H9 (cell line): Measurements from ENCODE around the gene ITGA4. TPM values are rescaled to one million over a fixed set of nuclear protein-coding genes. Genes with fewer than 3 reads are reported as not detected.

Experiments
- DNase-seq: peaks from one replicate; pipeline ENCODE4 v3.0.0-alpha.2; 2017
- H2AFZ ChIP-seq: one replicate; pipeline ENCODE4 v1.6.1; 2013; ENCODE audit warnings: mild to moderate bottlenecking, low read length, control low read depth, moderate library complexity
- H2AK5ac ChIP-seq: 2 replicates; pipeline ENCODE4 v1.6.1; 2013; ENCODE audit warnings: low read length, control low read depth, mixed read lengths; ENCODE audit not compliant: insufficient read length
- H2BK120ac ChIP-seq: one replicate; pipeline ENCODE4 v1.6.1; 2013; ENCODE audit warnings: low read depth, mild to moderate bottlenecking, low read length, control low read depth, inconsistent platforms; ENCODE audit not compliant: poor library complexity, severe bottlenecking
- H2BK12ac ChIP-seq: 2 replicates; pipeline ENCODE4 v1.6.1; 2013; ENCODE audit warnings: low read length, control low read depth, mixed read lengths, low read depth; ENCODE audit not compliant: insufficient read length
- H2BK15ac ChIP-seq: 2 replicates; pipeline ENCODE4 v1.6.1; 2013; ENCODE audit warnings: low read depth, low read length, control low read depth
- H2BK20ac ChIP-seq: one replicate; pipeline ENCODE4 v1.6.1; 2013; ENCODE audit warnings: low read depth, mild to moderate bottlenecking, low read length, control low read depth, inconsistent platforms; ENCODE audit not compliant: poor library complexity, severe bottlenecking
- H2BK5ac ChIP-seq: 2 replicates; pipeline ENCODE4 v1.6.1; 2013; ENCODE audit warnings: low read length, control low read depth, mixed read lengths; ENCODE audit not compliant: insufficient read length
- H3K14ac ChIP-seq: 2 replicates; pipeline ENCODE4 v1.6.1; 2013; ENCODE audit warnings: low read length, control low read depth; ENCODE audit not compliant: insufficient read depth
- H3K18ac ChIP-seq: 2 replicates; pipeline ENCODE4 v1.6.1; 2013; ENCODE audit warnings: low read depth, mild to moderate bottlenecking, mixed read lengths, low read length, control low read depth; ENCODE audit not compliant: insufficient read length
- H3K23ac ChIP-seq: 2 replicates; pipeline ENCODE4 v1.6.1; 2013; ENCODE audit warnings: low read length, control low read depth, mixed read lengths, low read depth; ENCODE audit not compliant: insufficient read length
- H3K23me2 ChIP-seq: 2 replicates; pipeline ENCODE4 v1.6.1; 2013; ENCODE audit warnings: low read depth, mild to moderate bottlenecking, mixed read lengths, low read length, control low read depth; ENCODE audit not compliant: insufficient read length, poor library complexity, severe bottlenecking
- H3K27ac ChIP-seq: 2 replicates; pipeline ENCODE4 v1.5.1; 2013; ENCODE audit warnings: low read length, control low read depth, mixed read lengths, low read depth; ENCODE audit not compliant: insufficient read length
- H3K27me3 ChIP-seq: 2 replicates; pipeline ENCODE4 v1.6.1; 2013; ENCODE audit warnings: low read length, control low read depth, inconsistent platforms; ENCODE audit not compliant: insufficient read depth
- H3K4ac ChIP-seq: 2 replicates; pipeline ENCODE4 v1.6.1; 2013; ENCODE audit warnings: low read depth, mild to moderate bottlenecking, control low read depth, inconsistent platforms, low read length, moderate library complexity
- H3K4me1 ChIP-seq: 2 replicates; pipeline ENCODE4 v1.6.1; 2013; ENCODE audit warnings: low read length, control low read depth, inconsistent platforms; ENCODE audit not compliant: insufficient read depth
- H3K4me2 ChIP-seq: 2 replicates; pipeline ENCODE4 v1.6.1; 2013; ENCODE audit warnings: low read length, control low read depth, mixed read lengths; ENCODE audit not compliant: insufficient read length, insufficient read depth
- H3K56ac ChIP-seq: 2 replicates; pipeline ENCODE4 v1.6.1; 2013; ENCODE audit warnings: low read depth, mild to moderate bottlenecking, mixed read lengths, low read length, control low read depth; ENCODE audit not compliant: insufficient read length
- H3K79me1 ChIP-seq: 2 replicates; pipeline ENCODE4 v1.6.1; 2013; ENCODE audit warnings: low read depth, mild to moderate bottlenecking, moderate library complexity, low read length, control low read depth, inconsistent platforms; ENCODE audit not compliant: insufficient read depth, poor library complexity, severe bottlenecking
- H3K79me2 ChIP-seq: 2 replicates; pipeline ENCODE4 v1.6.1; 2013; ENCODE audit warnings: low read length, control low read depth, inconsistent platforms; ENCODE audit not compliant: insufficient read depth
- H3K9ac ChIP-seq: 2 replicates; pipeline ENCODE4 v1.6.1; 2013; ENCODE audit warnings: low read length, control low read depth, mixed read lengths; ENCODE audit not compliant: insufficient read length; ENCODE audit errors: extremely low read depth
- H3K9me3 ChIP-seq: one replicate; pipeline ENCODE4 v1.6.1; 2013; ENCODE audit warnings: low read depth, low read length, inconsistent platforms; ENCODE audit not compliant: control insufficient read depth
- H3T11ph ChIP-seq: one replicate; pipeline ENCODE4 v1.6.1; 2013; ENCODE audit warnings: mild to moderate bottlenecking, low read length, control low read depth, inconsistent platforms
- H4K20me1 ChIP-seq: one replicate; pipeline ENCODE4 v1.6.1; 2013; ENCODE audit not compliant: control insufficient read depth, insufficient read length, insufficient read depth
- H4K5ac ChIP-seq: 2 replicates; pipeline ENCODE4 v1.6.1; 2013; ENCODE audit warnings: low read depth, mild to moderate bottlenecking, mixed read lengths, low read length, control low read depth; ENCODE audit not compliant: insufficient read length
- H4K8ac ChIP-seq: replicated peaks from 2 replicates; pipeline ENCODE4 v1.6.1; 2013; ENCODE audit warnings: low read length, control low read depth, mixed read lengths, low read depth; ENCODE audit not compliant: insufficient read length
- H4K91ac ChIP-seq: 2 replicates; pipeline ENCODE4 v1.6.1; 2013; ENCODE audit warnings: low read depth, mild to moderate bottlenecking, moderate library complexity, mixed read lengths, low read length, control low read depth; ENCODE audit not compliant: insufficient read length
- H3K27ac Mint-ChIP-seq, 3 experiments: 2 replicates in 2 of 3; 3 replicates in 1 of 3; pipeline ENCODE4 v1.8.0; 2020 to 2021; ENCODE audit warnings: mixed read lengths in 3 of 3, mild to moderate bottlenecking in 1 of 3, moderate library complexity in 1 of 3
- H3K27me3 Mint-ChIP-seq: 2 replicates; pipeline ENCODE4 v1.8.0; 2021; ENCODE audit warnings: low read depth, mild to moderate bottlenecking, moderate library complexity, mixed read lengths
- H3K36me3 Mint-ChIP-seq, 3 experiments: 2 replicates in 2 of 3; 3 replicates in 1 of 3; pipeline ENCODE4 v1.8.0; 2020 to 2021; ENCODE audit warnings: low read depth in 3 of 3, mixed read lengths in 3 of 3; ENCODE audit not compliant: insufficient read depth in 1 of 3
- H3K4me1 Mint-ChIP-seq, 2 experiments: 2 replicates each; pipeline ENCODE4 v1.8.0; 2020; ENCODE audit warnings: mixed read lengths in 2 of 2
- H3K4me3 Mint-ChIP-seq, 2 experiments: 2 replicates in 1 of 2; 3 replicates in 1 of 2; pipeline ENCODE4 v1.8.0; 2020 to 2021; ENCODE audit warnings: mild to moderate bottlenecking in 2 of 2, mixed read lengths in 2 of 2, moderate library complexity in 1 of 2
- H3K9me3 Mint-ChIP-seq, 2 experiments: 2 replicates in 1 of 2; 3 replicates in 1 of 2; pipeline ENCODE4 v1.8.0; 2020; ENCODE audit warnings: mild to moderate bottlenecking in 2 of 2, mixed read lengths in 2 of 2, moderate library complexity in 1 of 2
- CTCF ChIP-seq: fragments of 200-600 bp; sonication (generic); conservative IDR thresholded peaks from 3 replicates; pipeline ENCODE4 v1.8.0; 2021; ENCODE audit warnings: antibody characterized with exemption, mild to moderate bottlenecking
- WGBS: extraction: QIAGEN DNeasy Blood & Tissue Kit; methylation state at CpG from one replicate; pipeline ENCODE4 v1.1.7; 2013; ENCODE audit warnings: missing lambda C conversion rate, low lambda C conversion rate, mixed read lengths; ENCODE audit not compliant: insufficient read length; ENCODE audit errors: extremely low coverage; 5-methylcytosine and 5-hydroxymethylcytosine counted together
- total RNA-seq: library from RNA; stranded (reverse); gene quantifications from 2 replicates; pipeline ENCODE4 v1.2.1, GENCODE V29; 2021

The ITGA4 gene
- total RNA-seq, 1 experiment from 2014 or later = 1.3 TPM

- peaks cover 4 to 7% of the 10 kb centered on the region in 2 experiments; a peak in 4 of 5 replicates for H3K9me3 Mint-ChIP-seq
Observed at GRCh38 chr2:181430406-181431118, 26.6 kb upstream of the ITGA4 start.

More at GRCh38 chr2:181430406-181431118, 26.6 kb upstream of the ITGA4 start:
- Histone ChIP-seq H4K91ac (no peak overlapping the region), H3K4me1 (no peaks in the 10 kb centered on the region; the same call in 1 of the 2 replicates), H3K27ac (no peak overlapping the region), H3K9me3 (no peaks in the 10 kb centered on the region), H2BK5ac (no peak overlapping the region), H2BK20ac (no peak overlapping the region), H3K14ac (no peak overlapping the region), H4K8ac (no peak overlapping the region), H2AK5ac (no peak overlapping the region), H3K18ac (no peak overlapping the region), H3K56ac (no peak overlapping the region), H3K23ac (no peak overlapping the region), H2AFZ (no peak overlapping the region), H2BK15ac (no peak overlapping the region), H3K79me1 (no peaks in the 10 kb centered on the region), H3K79me2 (no peaks in the 10 kb centered on the region), H2BK120ac (no peak overlapping the region), H3K23me2 (no peaks in the 10 kb centered on the region), H3K4me2 (no peak overlapping the region), H3K27me3 (no peaks in the 10 kb centered on the region), H4K5ac (no peak overlapping the region), H4K20me1 (no peaks in the 10 kb centered on the region), H3T11ph (no peak overlapping the region), H3K4ac (no peak overlapping the region), H3K9ac (no peak overlapping the region), H2BK12ac (no peak overlapping the region)
- DNase-seq = no peak
- no peak overlapping the region for H3K27ac Mint-ChIP-seq
- WGBS = no CpG with 5 or more reads among the region's 3 CpGs
- TF ChIP-seq CTCF = peak; percentile 58
- peaks cover 1 to 7% (median 6%) of the 10 kb centered on the region in 3 experiments; a peak in 4 of 7 replicates for H3K36me3 Mint-ChIP-seq
- no peaks in the 10 kb centered on the region for H3K27me3 Mint-ChIP-seq
- peaks cover 10 to 15% of the 10 kb centered on the region in 2 experiments for H3K4me1 Mint-ChIP-seq
- H3K4me3 Mint-ChIP-seq = no peak overlapping the region
